Middle frontal gyrus (tissue), 1 donor: ENCODE data around the gene CAPN8.

Experiments used
- DNase-seq: peaks from one replicate; pipeline ENCODE4 v3.0.0-alpha.2; 2015; ENCODE audit warnings: low spot score; ENCODE audit errors: extremely low spot score

CAPN8 gene

DNA sequence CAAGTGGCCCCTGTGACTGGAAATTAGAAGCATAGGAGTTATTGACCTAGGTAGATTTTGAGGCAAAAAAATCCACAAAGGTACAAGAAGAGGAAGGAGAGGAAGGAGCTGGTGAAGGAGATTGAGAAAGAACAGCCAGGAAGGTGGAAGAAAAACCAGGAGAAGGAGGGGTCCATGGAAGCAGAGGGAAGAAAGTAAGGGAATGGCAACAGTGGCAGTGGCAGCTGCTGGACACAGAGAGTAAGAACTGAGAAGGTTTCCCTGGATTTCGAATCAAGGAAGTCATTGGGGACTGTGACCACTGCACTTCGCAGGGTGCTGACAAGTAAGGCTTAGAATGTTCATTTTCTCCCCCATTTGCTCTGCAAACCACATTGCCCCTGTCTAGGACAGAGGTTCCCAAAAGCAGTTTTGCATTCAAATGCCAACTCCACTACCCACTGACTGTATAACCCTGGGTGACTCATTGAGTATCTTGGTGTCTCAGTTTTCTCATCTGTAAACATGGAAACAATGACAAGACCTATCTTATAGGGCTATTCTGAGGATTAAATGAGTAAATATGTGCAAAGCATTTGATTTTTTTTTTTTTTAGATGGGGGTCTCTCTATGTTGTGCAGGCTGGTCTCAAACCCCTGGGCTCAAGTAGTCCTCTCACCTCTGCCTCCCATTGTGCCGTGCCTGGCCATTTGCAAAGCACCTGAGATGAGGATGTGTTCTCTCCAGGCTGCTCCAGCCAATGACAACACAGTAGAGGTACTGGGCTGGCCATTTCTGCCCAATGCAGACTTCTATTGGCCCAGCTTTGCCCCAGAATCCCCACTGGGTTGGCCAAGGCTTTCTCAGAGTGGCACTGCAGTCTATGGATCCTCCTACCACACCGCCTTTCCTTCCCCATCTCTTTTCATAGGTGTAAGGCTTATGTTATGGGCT lies 37.5 kb upstream of the CAPN8 start:
- DNase-seq = no peak

DNA sequence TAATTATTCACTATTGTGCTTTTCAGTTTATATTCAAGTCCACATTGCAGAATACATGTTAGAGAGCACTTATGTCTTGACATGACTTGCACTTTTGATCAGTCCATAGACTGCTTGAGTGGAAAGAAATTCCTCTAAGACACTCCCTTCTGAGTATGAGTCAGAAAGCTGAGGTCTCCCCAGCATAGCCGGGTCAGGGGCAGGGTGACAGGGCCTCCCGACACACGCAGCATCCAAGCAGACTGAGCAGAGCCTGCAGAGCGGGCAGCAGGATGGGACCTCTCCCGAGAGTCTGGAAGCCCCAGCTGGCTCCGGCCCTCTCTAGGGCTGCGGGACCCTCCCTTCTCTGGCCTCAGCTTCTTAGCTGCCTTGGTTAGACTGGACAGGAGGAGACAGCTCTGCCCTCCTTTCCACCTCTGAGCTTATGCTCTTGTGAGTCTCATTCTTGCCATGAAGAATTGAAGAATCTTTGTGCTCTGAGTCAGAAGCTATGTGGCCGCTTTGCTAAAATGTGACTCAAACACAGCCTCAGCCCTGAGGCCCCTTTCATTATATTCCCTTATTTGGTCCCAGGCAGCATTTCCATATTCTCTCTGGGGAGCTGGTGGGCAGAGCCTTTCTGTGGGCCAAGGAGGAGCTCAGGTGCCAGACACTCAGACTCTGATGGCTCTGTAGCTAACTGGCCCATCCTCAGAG lies 35.6 kb upstream of the CAPN8 start:
- DNase-seq = no peak

DNA sequence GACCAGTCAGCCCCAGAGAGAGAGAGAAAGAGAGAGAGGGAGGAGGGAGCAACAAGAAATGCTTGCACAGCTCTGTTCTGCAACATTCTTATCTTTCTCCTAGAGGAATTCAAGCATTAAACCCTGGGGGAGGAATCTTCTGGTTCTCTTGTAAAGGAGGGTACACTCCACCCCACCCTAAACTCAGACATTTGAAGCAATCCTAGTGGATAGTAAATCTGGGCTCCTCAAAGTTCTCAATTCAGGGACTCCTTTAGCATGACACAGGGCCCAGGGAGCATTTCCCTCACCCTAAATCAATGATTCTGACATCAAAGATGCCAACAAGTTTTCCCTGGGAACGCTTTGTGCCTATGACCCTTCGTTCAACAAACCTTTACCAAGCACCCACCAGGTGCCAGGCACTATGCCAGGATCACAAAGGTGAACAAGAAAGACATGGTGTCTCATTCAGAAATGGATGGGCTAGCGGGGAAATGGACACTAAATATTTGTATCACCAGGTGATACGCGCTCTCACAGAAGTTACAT lies 35.0 kb upstream of the CAPN8 start:
- DNase-seq = no peak

DNA sequence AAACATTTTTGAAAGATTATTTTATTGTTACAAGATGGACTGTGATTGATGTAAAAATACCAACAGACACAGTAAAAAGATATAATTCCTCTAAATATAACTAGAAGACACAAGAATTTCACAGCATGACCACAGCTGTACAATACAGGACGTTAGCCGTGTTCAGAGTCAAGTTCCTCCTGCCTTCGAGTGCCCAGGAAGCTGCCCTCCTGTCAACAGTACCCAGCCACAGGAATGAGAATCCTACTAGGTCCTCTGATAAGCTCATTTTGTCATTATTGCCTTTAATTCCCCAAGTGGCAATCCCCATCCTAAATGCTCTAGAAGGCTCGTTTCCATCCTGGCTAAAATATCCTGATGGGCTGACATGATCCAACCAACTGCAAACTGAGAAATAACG lies 30.4 kb upstream of the CAPN8 start:
- DNase-seq = no peak

DNA sequence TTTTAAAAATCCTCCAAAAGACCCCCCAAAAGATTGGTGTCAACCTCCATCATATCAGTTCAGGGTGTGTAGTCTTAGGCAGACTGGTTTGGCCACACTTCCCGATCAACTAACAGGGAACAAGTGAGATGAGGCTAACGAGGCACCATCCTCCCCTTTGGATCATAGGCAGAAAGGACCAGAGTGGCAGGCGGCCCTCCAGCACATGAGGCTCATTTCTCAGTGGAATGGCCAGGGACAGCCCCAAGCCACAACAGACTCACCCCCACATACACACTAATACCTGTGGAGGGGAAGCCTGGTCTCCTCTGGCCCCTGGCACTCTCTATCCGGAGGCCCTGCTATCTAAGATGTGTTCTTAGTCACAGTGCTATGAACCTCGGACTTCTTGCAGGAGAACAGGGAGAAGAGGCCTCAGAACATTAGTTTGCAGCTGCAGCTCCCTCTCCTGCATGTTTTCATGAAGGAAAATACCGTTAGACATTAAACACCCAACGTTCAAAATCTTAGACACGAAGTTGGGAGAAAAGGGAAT lies 29.6 kb upstream of the CAPN8 start:
- DNase-seq = no peak

DNA sequence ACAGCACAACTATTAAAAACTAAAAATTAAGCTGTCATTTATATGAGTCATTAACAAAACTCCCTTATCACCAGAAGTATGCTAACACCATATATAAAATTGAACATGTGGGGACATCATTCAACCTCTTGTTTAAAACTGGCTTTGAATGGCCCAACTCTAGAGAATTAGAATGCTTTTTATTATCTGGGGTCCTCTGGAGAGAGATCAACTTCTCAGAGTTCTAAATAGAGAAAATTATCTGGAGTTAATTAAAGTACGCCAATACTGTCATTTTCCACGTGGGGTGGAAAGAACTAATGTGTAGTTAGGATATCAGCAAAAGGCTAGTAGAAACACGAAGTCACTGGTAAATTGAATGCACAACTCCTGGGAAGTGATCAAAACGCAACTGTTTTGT lies 25.6 kb upstream of the CAPN8 start:
- DNase-seq = no peak

DNA sequence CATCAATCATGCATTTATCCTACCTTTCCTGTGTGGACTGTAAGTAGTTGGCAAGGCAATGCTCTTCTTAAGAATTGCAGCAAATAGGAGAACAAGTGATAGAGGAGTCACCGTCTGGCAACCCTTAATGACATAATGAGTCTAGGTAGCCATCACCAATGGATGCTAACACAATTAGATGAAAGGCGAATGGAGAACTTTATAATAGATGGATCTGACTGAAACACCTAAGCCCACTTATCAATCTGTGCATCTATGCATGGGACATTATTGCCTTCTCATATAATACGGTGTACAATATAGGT lies 18.9 kb upstream of the CAPN8 start:
- no peak for DNase-seq

DNA sequence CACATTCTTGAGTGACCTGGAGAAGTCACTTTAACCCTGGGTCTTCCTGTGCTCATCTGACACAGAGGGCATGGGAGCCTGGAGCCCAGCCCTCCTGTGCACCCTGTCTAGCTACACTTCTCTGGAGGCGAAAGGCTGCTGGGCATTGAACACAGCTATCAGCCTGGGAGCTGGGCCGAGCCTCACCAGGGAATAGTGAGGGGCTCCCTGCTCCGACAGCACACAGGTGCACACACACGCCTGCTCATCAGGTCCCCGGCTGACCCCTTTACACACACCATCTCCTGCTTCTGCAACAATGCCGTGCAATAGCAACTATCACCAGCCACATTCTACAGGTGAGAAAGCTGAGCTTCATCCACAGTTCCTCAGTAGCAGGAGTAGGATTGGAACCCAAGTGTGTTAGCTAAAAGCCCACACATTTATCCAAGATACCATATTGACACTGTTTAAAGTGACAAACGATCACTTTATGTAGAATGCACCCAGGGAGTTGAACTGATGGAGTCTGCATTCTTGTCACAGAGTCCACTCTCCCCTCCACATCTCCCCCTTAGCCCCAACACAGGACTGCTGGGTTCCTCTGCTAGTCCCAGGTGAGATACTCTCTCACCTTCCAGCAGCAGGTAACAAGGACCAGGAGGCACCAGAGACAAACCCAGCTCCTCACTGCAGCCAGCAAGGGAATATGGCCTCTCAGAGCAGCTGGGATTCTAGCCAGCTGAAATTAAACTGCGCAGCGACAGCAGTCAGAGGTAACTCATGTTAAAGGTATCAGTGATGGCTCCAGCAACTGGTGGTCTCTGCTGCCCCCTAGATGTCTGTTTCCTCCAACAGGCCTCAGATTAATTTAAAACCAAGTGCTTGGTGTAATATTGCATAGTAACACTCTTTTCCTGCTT lies 18.3 kb upstream of the CAPN8 start:
- no peak for DNase-seq

DNA sequence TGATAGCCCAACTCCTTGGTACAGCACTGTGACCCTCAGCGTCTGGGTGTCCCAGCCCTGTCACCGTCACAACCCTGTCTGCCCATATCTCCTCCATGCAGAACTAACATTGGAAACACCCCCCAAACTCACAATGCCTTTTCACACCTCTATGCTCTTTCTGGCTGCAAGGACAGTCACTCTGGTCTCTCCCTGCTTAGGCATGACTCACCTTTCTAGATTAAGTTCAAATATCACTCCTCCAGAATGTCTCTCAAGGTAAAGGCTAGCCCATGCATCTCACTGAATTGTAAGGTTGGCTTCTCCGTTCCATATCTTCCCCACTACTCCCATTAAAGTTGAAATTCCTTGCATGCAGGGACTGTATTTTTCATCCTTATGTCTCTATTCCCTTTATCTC lies 17.0 kb upstream of the CAPN8 start:
- DNase-seq = no peak

DNA sequence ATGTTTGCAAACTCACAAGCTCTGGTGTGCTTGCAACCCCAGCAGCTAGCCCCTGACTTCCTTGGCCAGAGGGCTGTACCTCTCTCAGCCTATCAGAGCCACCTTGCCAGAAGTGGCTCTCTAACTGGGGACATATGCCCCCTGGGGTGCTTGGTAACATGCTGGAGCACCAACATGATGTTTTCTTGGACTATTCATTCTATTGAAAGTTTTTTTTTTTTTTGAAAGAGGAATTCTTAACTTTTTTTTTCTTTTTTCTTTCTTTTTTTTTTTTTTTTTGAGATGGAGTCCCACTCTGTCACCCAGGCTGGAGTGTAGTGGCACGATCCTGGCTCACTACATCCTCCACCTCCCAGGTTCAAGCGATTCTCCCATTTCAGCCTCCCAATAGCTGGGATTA lies 14.7 kb upstream of the CAPN8 start:
- no peak for DNase-seq

DNA sequence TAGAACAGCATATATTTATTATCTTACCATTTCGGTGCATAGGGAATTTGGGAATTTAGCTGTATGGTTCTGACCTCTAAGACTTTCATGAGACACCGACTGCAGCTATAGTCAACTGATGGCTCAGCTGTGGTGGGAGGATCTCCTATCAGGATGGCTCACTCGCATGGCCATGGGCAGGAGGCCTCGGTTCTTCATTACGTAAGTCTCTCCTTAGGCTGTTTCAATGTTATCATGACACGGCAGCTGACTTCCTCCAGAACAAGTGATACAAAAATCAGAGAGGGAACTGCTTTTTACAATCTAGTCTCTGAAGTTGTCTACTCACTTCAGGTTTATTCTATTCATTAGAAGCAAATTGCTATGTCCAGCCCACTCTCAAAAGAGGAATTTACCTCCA lies 13.3 kb upstream of the CAPN8 start:
- DNase-seq = no peak

DNA sequence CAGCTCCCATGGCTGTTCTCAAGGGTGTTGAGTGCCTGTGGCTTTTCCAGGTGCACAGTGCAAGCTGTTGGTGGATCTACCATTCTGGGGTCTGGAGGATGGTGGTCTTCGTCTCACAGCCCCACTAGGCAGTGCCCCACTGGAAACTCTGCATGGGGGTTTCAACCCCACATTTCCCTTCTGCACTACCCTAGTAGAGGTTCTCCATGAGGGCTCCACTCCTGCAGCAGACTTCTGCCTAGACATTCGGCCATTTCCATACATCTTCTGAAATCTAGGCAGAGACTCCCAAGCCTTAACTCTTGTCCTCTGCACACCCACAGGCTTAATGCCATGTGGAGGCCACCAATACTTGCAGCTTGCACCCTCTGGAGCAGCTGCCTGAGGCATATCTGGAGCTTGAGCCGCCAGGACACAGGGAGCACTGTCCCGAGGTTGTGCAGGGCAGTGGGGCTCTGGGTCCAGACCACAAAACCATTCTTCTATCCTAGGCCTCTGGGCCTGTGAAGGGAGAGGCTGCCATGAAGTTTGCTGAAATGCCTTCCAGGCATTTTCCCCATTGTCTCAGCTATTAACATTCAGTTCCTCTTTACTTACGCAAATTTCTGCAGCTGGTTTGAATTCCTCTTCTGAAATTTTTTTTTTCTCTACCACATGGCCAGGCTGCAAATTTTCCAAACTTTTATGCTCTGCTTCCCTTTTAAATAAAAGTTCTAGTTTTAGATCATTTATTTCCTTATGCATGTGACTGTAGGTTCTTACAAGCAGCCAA lies 8.8 kb upstream of the CAPN8 start:
- DNase-seq = no peak

DNA sequence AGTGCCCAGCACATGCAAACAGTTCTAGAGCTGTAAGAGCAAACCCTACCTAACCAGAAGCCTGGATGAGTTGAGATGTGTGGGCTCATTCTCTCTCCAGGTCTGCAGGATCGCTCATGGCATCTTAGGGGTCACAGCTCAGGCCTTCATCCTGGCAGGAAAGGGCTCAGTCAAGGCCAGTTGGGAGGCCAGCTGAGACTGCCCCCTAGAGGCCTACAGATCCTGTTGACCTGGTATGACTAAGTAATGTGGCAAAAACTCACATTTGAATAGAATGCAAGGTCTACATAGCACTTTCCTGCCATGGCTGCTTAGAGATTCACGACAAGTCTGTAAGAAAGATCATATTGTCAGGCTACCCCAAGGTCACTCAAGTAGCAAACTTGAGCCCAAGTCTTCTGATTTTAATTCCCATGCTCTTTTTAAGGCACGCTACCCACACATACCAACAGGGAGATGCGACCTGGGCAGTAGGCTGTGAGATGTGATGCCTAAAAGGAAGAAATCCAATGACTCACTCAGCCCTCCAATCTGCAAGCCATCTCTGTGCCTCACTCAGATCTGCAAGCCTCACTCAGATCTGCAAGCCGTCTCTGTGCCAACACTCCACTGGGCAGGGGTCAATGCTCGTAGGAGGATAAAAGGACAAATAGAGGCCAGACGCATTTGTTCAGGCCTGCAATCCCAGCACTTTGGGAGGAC lies 5.1 kb upstream of the CAPN8 start:
- no peak for DNase-seq

DNA sequence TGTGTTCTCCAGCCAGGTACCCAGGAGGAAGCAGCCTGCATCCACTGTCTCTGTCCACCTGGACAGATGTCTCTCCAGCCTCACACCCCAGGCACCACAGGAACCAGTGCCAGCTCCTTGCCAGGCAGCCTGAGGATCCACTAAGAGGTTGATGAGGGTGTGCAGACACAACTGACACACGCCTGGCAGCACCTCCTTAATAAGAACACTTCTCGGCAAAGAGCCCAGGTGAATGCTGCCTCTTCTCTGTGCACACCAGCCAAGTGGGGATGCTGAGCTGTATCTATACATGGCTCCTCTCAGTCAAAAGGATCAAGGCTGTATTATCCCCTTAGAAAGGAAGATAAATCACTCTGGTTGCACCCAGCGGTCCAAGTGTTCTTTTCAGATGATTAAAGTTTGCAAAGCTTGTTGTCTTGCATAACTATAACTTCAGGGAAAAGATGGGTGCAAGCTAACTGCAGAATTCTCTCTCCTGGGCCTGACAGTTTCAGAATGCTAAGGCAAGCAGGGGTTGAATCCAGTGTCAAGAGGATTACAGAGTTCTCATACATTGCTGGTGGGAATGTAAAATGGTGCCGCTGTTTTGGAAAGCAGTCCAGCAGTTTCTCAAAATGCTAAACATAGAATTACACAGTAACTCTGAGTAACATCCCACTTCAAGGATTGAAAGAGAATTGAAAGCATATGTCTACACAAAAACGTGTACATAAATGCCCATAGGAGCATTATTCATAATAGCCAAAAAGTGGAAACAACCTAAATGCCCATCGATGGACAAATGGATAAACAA lies 3.7 kb upstream of the CAPN8 start:
- no peak for DNase-seq

DNA sequence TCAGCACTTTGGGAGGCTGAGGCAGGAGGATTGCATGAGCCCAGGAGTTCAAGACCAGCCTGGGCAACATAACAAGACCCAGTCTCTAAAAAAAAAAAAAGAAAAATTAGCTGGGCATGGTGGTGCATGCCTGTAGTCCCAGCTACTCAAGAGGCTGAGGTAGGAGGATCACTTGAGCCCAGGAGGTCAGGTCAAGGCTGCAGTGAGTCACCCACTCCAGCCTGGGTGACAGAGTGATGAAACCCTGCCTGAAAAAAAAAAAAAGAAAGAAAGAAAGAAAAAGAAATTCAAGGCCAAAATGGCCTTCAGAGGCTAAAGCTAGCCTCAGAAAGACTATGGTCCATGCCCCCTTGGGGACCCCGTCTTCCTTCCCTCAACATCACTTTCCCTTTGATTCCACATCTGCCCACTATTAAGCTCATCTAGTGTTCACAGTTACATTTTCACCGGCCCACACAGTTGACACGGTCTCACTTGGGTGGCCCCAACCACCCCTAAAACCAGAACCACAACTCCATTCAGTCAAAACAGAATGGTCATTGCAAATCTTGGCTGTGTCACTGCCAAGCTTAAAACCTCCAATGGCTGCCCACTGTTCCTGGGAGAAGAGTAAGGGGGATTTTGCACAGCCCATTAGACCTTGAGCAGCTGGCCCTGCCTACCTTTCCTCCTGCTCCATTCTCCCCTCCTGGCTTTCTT lies 2.1 kb upstream of the CAPN8 start:
- no peak for DNase-seq

DNA sequence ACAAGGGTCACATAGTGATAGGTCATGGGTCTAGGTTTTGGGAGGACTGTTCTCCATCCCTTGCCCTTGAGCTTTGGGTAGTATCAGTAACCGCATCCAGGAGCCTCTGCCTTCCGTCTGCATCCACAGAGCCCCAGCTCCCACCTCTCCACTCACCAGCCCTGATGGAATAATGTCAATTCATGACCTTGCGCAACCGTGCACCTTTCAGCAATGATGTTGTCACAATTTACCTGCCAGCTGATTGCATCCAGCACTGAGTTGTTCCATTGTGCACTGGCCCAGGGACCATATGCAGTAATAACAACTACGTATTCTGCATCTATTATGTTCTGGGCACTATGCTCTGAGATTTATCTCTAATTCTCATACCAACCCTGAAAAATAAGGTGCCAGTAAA lies 1.4 kb downstream of the CAPN8 start:
- DNase-seq = no peak

DNA sequence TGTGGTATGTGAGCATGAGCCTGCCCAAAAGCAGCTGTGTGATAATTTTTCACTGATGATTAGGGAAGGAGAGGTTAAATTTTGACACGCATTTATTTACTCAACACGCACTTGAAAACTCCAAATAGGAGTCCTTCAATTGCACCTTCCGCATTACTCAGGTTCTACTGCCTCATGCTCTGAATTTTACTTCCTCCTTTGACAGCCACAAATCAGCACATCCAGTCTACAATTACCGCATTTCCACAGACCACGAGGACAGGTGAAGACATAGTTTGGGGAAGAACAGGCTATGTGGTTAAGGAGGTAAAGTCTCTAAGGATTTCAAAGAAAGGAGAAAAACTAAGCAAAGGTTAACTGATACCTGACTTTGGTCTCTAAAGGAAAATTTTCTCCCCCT lies 2.6 kb downstream of the CAPN8 start:
- no peak for DNase-seq

DNA sequence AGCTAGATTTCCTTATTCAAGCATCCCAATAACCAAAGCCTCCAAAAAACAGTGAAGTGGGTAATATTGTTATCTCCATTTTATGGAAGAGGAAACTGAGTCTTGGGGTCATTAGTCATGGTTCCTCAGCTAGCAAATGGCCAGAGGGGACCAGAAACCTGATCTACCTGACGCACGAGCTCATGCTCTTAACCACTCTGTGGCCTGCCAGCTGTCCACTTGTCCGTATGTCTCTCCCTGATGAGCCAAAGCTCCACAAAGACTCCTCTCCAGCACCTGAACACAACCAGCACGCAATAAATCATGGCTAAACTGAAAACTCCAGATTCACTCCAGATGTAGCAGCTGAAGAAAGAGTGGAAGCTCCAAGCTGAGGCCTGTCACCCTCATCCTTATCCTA lies 5.8 kb downstream of the CAPN8 start:
- no peak for DNase-seq

DNA sequence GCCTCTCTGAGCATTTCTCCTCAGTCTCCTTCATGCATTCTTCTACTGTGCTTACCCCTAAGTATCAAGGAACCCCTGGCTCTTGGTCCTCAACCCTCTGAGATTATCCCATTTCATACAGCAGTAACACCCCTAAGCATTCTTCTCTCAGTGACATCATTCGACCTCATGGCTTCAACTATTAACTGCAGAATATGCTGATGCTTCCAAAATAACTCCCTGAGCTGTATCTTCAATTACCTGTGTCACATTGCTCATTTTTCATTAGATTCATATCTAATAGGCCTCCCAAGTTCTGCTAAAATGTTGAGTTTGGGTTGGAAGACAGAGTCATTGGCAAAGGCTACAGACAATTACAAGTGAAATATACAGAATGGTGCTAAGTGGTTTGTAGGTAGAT lies 7.5 kb downstream of the CAPN8 start:
- no peak for DNase-seq
